Measurements from ENCODE around the gene FGG.

The FGG gene

DNA sequence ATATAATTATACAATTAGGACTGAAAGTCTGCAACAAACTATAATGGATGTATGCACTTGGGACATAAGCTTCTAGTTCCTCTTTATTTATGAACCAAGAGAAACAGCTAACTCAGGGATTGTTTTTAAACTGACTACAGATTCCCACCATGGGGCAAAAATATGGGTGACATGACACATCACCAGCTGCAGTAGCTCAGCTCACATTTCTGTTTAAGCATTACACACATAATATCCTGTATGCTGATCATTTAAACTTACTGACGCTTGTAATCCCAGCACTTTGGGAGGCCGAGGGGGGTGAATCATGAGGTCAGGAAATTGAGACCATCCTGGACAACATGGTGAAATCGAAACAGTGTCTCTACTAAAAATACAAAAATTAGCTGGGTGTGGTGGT lies 38.1 kb downstream of the FGG start:
- Histone ChIP-seq H3K27me3 (ENCODE audit: control insufficient read depth, insufficient read depth, low read length, poor library complexity, severe bottlenecking) (no peaks in the 10 kb centered on the region), H3K4me3 (ENCODE audit: insufficient read depth, low read depth, low read length) (no peak overlapping the region), H3K9me3 (ENCODE audit: control insufficient read depth, low read length) (no peaks in the 10 kb centered on the region), H3K36me3 (ENCODE audit: control insufficient read depth, insufficient read depth, low read length) (no peaks in the 10 kb centered on the region), H3K4me1 (ENCODE audit: control insufficient read depth, insufficient read depth, low read length) (no peaks in the 10 kb centered on the region), H3K27ac (ENCODE audit: insufficient read depth, low read depth, low read length, poor library complexity, severe bottlenecking) (no peak overlapping the region)
- WGBS, 2 experiments: 85 to 94% methylated on average over 3 of the region's 3 CpGs

DNA sequence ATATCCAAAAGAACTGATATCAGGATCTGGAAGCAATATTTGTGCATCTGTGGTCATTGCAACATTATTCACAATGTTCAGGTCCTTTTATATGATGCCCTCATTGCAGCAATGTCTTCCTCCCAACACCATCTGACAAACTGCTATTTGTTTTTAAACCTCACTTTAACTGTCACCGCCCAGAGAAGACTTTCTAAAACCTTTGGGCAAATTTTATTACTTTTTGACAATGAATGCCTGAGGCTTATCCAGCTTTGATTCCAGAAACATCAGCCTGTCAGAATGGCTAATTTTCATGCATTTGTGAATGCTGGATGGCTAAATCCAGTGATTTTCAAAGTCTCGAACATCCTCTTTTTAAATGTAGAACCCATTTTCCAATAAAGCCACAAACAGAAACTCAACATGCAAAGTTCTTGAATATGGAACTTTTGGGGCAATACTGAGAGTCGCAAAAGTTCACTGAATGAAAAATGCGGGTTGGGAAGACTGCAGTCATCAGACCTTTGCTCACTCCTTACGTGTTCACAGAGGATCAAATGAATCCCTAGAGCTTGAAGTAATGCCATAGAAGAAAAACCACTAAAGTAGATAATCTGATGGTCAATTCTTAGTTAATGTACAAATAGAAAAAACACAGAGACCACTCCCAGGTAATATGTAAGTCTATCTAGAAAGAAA lies 39.1 kb downstream of the FGG start:
- H3K9me3 ChIP-seq (ENCODE audit: control insufficient read depth, low read length): no peaks in the 10 kb centered on the region
- 79 to 81% methylated on average over 4 to 5 of the region's 5 CpGs for WGBS, 2 experiments
- H3K27me3 ChIP-seq (ENCODE audit: control insufficient read depth, insufficient read depth, low read length, poor library complexity, severe bottlenecking): no peaks in the 10 kb centered on the region
- no peaks in the 10 kb centered on the region for H3K4me1 ChIP-seq (ENCODE audit: control insufficient read depth, insufficient read depth, low read length)
- H3K27ac ChIP-seq (ENCODE audit: insufficient read depth, low read depth, low read length, poor library complexity, severe bottlenecking): no peak overlapping the region
- H3K4me3 ChIP-seq (ENCODE audit: insufficient read depth, low read depth, low read length): no peak overlapping the region
- H3K36me3 ChIP-seq (ENCODE audit: control insufficient read depth, insufficient read depth, low read length): no peaks in the 10 kb centered on the region

DNA sequence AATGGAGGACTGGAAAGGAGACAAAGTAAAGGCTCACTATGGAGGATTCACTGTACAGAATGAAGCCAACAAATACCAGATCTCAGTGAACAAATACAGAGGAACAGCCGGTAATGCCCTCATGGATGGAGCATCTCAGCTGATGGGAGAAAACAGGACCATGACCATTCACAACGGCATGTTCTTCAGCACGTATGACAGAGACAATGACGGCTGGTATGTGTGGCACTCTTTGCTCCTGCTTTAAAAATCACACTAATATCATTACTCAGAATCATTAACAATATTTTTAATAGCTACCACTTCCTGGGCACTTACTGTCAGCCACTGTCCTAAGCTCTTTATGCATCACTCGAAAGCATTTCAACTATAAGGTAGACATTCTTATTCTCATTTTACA lies 42.9 kb downstream of the FGG start:
- Histone ChIP-seq H3K9me3 (ENCODE audit: control insufficient read depth, low read length) (no peaks in the 10 kb centered on the region), H3K27me3 (ENCODE audit: control insufficient read depth, insufficient read depth, low read length, poor library complexity, severe bottlenecking) (no peaks in the 10 kb centered on the region), H3K27ac (ENCODE audit: insufficient read depth, low read depth, low read length, poor library complexity, severe bottlenecking) (no peak overlapping the region), H3K4me3 (ENCODE audit: insufficient read depth, low read depth, low read length) (no peak overlapping the region), H3K4me1 (ENCODE audit: control insufficient read depth, insufficient read depth, low read length) (no peaks in the 10 kb centered on the region), H3K36me3 (ENCODE audit: control insufficient read depth, insufficient read depth, low read length) (no peaks in the 10 kb centered on the region)
- WGBS, 2 experiments: 90 to 95% methylated on average over 5 of the region's 5 CpGs

DNA sequence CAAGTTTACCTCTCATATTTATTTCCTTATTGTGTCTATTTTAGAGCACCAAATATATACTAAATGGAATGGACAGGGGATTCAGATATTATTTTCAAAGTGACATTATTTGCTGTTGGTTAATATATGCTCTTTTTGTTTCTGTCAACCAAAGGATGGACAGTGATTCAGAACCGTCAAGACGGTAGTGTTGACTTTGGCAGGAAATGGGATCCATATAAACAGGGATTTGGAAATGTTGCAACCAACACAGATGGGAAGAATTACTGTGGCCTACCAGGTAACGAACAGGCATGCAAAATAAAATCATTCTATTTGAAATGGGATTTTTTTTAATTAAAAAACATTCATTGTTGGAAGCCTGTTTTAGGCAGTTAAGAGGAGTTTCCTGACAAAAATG lies 43.4 kb downstream of the FGG start:
- Histone ChIP-seq H3K4me1 (ENCODE audit: control insufficient read depth, insufficient read depth, low read length) (no peaks in the 10 kb centered on the region), H3K27ac (ENCODE audit: insufficient read depth, low read depth, low read length, poor library complexity, severe bottlenecking) (no peak overlapping the region), H3K4me3 (ENCODE audit: insufficient read depth, low read depth, low read length) (no peak overlapping the region), H3K27me3 (ENCODE audit: control insufficient read depth, insufficient read depth, low read length, poor library complexity, severe bottlenecking) (no peaks in the 10 kb centered on the region), H3K9me3 (ENCODE audit: control insufficient read depth, low read length) (no peaks in the 10 kb centered on the region), H3K36me3 (ENCODE audit: control insufficient read depth, insufficient read depth, low read length) (no peaks in the 10 kb centered on the region)
- WGBS, 2 experiments: 88 to 91% methylated on average over 3 of the region's 3 CpGs

DNA sequence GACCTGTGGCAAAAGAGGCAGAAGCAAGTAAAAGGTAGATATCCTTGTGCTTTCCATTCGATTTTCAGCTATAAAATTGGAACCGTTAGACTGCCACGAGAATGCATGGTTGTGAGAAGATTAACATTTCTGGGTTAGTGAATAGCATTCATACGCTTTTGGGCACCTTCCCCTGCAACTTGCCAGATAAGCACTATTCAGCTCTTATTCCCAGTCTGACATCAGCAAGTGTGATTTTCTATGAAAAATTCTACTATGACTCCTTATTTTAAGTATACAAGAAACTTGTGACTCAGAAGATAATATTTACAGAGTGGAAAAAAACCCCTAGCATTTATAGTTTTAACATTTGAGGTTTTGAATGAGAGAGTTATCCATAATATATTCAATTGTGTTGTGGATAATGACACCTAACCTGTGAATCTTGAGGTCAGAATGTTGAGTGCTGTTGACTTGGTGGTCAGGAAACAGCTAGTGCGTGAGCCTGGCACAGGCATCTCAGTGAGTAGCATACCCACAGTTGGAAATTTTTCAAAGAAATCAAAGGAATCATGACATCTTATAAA lies 45.7 kb downstream of the FGG start:
- WGBS, 2 experiments: 90 to 94% methylated on average over 4 to 5 of the region's 5 CpGs
- Histone ChIP-seq H3K36me3 (ENCODE audit: control insufficient read depth, insufficient read depth, low read length) (no peaks in the 10 kb centered on the region), H3K4me1 (ENCODE audit: control insufficient read depth, insufficient read depth, low read length) (no peaks in the 10 kb centered on the region), H3K27me3 (ENCODE audit: control insufficient read depth, insufficient read depth, low read length, poor library complexity, severe bottlenecking) (no peaks in the 10 kb centered on the region), H3K9me3 (ENCODE audit: control insufficient read depth, low read length) (no peaks in the 10 kb centered on the region), H3K27ac (ENCODE audit: insufficient read depth, low read depth, low read length, poor library complexity, severe bottlenecking) (no peak overlapping the region), H3K4me3 (ENCODE audit: insufficient read depth, low read depth, low read length) (no peak overlapping the region)

DNA sequence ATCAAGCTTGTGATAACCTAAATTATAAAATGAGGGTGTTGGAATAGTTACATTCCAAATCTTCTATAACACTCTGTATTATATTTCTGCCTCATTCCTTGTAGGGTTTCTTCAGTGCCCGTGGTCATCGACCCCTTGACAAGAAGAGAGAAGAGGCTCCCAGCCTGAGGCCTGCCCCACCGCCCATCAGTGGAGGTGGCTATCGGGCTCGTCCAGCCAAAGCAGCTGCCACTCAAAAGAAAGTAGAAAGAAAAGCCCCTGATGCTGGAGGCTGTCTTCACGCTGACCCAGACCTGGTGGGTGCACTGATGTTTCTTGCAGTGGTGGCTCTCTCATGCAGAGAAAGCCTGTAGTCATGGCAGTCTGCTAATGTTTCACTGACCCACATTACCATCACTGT lies 46.8 kb downstream of the FGG start:
- Histone ChIP-seq H3K9me3 (ENCODE audit: control insufficient read depth, low read length) (no peaks in the 10 kb centered on the region), H3K4me1 (ENCODE audit: control insufficient read depth, insufficient read depth, low read length) (no peaks in the 10 kb centered on the region), H3K27ac (ENCODE audit: insufficient read depth, low read depth, low read length, poor library complexity, severe bottlenecking) (no peak overlapping the region), H3K27me3 (ENCODE audit: control insufficient read depth, insufficient read depth, low read length, poor library complexity, severe bottlenecking) (no peaks in the 10 kb centered on the region), H3K36me3 (ENCODE audit: control insufficient read depth, insufficient read depth, low read length) (no peaks in the 10 kb centered on the region), H3K4me3 (ENCODE audit: insufficient read depth, low read depth, low read length) (no peak overlapping the region)
- WGBS, 2 experiments: 92% methylated on average over 6 of the region's 6 CpGs

DNA sequence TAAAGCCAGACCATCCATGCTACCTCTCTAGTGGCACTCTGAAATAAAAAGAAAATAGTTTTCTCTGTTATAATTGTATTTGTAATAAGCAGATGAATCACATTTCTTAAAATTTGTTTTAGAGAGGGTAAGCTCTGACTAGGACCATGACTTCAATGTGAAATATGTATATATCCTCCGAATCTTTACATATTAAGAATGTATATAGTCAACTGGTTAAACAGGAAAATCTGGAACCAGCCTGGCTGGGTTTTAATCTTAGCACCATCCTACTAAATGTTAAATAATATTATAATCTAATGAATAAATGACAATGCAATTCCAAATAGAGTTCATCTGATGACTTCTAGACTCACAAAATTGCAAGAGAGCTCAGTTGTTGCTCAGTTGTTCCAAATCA lies 48.1 kb downstream of the FGG start:
- no peaks in the 10 kb centered on the region for H3K9me3 ChIP-seq (ENCODE audit: control insufficient read depth, low read length)
- H3K27me3 ChIP-seq (ENCODE audit: control insufficient read depth, insufficient read depth, low read length, poor library complexity, severe bottlenecking): no peaks in the 10 kb centered on the region
- no peak overlapping the region for H3K27ac ChIP-seq (ENCODE audit: insufficient read depth, low read depth, low read length, poor library complexity, severe bottlenecking)
- H3K4me3 ChIP-seq (ENCODE audit: insufficient read depth, low read depth, low read length): no peak overlapping the region
- H3K4me1 ChIP-seq (ENCODE audit: control insufficient read depth, insufficient read depth, low read length): no peaks in the 10 kb centered on the region
- no peaks in the 10 kb centered on the region for H3K36me3 ChIP-seq (ENCODE audit: control insufficient read depth, insufficient read depth, low read length)
- no CpG with 5 or more reads among the region's 1 CpG for WGBS, 2 experiments

DNA sequence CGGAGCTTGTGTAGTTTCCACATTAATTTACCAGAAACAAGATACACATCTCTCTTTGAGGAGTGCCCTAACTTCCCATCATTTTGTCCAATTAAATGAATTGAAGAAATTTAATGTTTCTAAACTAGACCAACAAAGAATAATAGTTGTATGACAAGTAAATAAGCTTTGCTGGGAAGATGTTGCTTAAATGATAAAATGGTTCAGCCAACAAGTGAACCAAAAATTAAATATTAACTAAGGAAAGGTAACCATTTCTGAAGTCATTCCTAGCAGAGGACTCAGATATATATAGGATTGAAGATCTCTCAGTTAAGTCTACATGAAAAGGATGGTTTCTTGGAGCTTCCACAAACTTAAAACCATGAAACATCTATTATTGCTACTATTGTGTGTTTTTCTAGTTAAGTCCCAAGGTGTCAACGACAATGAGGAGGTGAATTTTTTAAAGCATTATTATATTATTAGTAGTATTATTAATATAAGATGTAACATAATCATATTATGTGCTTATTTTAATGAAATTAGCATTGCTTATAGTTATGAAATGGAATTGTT lies 49.7 kb downstream of the FGG start, which contains the start of gene FGB:
Gene FGB (plus strand): TSS at position 315 of the 558 bp plus-strand sequence. CDS start 8 bp downstream, at position 323.
- Histone ChIP-seq H3K36me3 (ENCODE audit: control insufficient read depth, insufficient read depth, low read length) (no peaks in the 10 kb centered on the region), H3K27me3 (ENCODE audit: control insufficient read depth, insufficient read depth, low read length, poor library complexity, severe bottlenecking) (no peaks in the 10 kb centered on the region), H3K9me3 (ENCODE audit: control insufficient read depth, low read length) (no peaks in the 10 kb centered on the region), H3K4me1 (ENCODE audit: control insufficient read depth, insufficient read depth, low read length) (no peaks in the 10 kb centered on the region), H3K27ac (ENCODE audit: insufficient read depth, low read depth, low read length, poor library complexity, severe bottlenecking) (no peak within 1 kb of the TSS), H3K4me3 (ENCODE audit: insufficient read depth, low read depth, low read length) (no peak within 1 kb of the TSS)
- 100% methylated on average over 1 of the region's 2 CpGs; no CpG with 5 or more reads in 1 of the 2 experiments for WGBS, 2 experiments

DNA sequence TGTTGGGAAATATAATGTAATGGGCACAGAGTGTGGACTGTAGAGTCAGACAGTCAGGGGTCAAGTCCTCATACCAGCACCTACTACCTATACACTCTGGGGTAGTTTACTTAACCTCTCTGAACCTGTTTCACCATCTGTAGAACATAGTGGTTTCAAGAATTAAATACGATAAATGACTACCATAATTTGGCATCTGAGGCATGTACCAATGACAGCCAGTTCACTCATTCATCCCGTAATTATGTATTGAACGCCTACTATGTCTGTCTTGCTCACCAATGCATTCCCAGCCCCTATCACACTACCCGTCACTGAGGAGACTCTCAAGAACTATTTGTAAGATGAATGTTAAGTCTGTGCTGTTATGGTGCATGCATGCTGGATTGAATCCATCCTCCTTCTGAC lies 51.6 kb downstream of the FGG start:
- 87 to 92% methylated on average over 3 to 4 of the region's 4 CpGs for WGBS, 2 experiments
- no peaks in the 10 kb centered on the region for H3K4me1 ChIP-seq (ENCODE audit: control insufficient read depth, insufficient read depth, low read length)
- no peak overlapping the region for H3K27ac ChIP-seq (ENCODE audit: insufficient read depth, low read depth, low read length, poor library complexity, severe bottlenecking)
- no peaks in the 10 kb centered on the region for H3K9me3 ChIP-seq (ENCODE audit: control insufficient read depth, low read length)
- no peak overlapping the region for H3K4me3 ChIP-seq (ENCODE audit: insufficient read depth, low read depth, low read length)
- H3K27me3 ChIP-seq (ENCODE audit: control insufficient read depth, insufficient read depth, low read length, poor library complexity, severe bottlenecking): no peaks in the 10 kb centered on the region
- no peaks in the 10 kb centered on the region for H3K36me3 ChIP-seq (ENCODE audit: control insufficient read depth, insufficient read depth, low read length)

DNA sequence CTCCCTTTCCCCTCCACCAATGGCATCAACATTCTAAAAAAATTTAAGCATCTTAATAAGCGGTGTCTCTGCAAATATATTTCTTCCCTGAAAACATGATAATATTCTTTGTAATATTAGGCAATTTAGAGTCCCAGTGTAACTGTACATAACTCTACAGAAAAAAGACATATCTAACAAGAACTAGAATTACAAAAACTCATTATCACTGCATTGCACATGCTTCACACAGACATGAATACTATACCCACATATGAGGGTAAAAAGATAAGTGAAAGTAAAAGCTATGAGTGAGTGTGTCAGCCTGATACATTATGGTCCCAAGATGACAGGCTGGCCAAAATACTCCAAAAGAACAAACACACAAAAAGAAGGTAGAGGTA lies 52.0 kb downstream of the FGG start:
- Histone ChIP-seq H3K36me3 (ENCODE audit: control insufficient read depth, insufficient read depth, low read length) (no peaks in the 10 kb centered on the region), H3K27ac (ENCODE audit: insufficient read depth, low read depth, low read length, poor library complexity, severe bottlenecking) (no peak overlapping the region), H3K4me3 (ENCODE audit: insufficient read depth, low read depth, low read length) (no peak overlapping the region), H3K27me3 (ENCODE audit: control insufficient read depth, insufficient read depth, low read length, poor library complexity, severe bottlenecking) (no peaks in the 10 kb centered on the region), H3K4me1 (ENCODE audit: control insufficient read depth, insufficient read depth, low read length) (no peaks in the 10 kb centered on the region), H3K9me3 (ENCODE audit: control insufficient read depth, low read length) (no peaks in the 10 kb centered on the region)
- WGBS, 2 experiments: 100% methylated on average over 1 of the region's 1 CpG; no CpG with 5 or more reads in 1 of the 2 experiments

Measured in ectodermal cell (in vitro differentiated cells).